ENCODE measurements around the gene SREBF2. TPM values are rescaled to one million over a fixed set of nuclear protein-coding genes. Genes with fewer than 3 reads are reported as not detected.

Gene SREBF2
- total RNA-seq, 2 experiments from 2014 or later: 92.4 to 95.7 TPM

GRCh38 chr22:41910050-41911000 lies 77.4 kb downstream of the SREBF2 start:
- peaks cover 34% of the 10 kb centered on the region for H3K27me3 Mint-ChIP-seq
- ChIA-PET POLR2A (no interaction called here), CTCF (interaction anchor here (0.9 to 1.7 kb wide), 2 partner anchors 31 kb away, joined by 3 read pairs; no protein-coding TSS in a partner anchor)
- H3K4me1 Mint-ChIP-seq: peaks cover 29% of the 10 kb centered on the region
- H3K27ac Mint-ChIP-seq: no peak overlapping the region
- H3K9me3 Mint-ChIP-seq: no peaks in the 10 kb centered on the region
- H3K36me3 Mint-ChIP-seq (ENCODE audit: low read depth): peaks cover 8% of the 10 kb centered on the region
- DNase-seq: peak; percentile 26
- H3K4me3 Mint-ChIP-seq: no peak overlapping the region

GRCh38 chr22:41911001-41911611 lies 78.2 kb downstream of the SREBF2 start:
- H3K36me3 Mint-ChIP-seq (ENCODE audit: low read depth): peaks cover 4% of the 10 kb centered on the region
- ChIA-PET CTCF (interaction anchor here (0.6 to 2.4 kb wide), 5 partner anchors 14 to 485 kb away, joined by 3 to 8 read pairs (median 3); no protein-coding TSS in a partner anchor), POLR2A (no interaction called here)
- no peak for DNase-seq
- no peak overlapping the region for H3K4me3 Mint-ChIP-seq
- no peak overlapping the region for H3K27ac Mint-ChIP-seq
- H3K4me1 Mint-ChIP-seq: peaks cover 34% of the 10 kb centered on the region
- no peaks in the 10 kb centered on the region for H3K9me3 Mint-ChIP-seq
- peaks cover 41% of the 10 kb centered on the region for H3K27me3 Mint-ChIP-seq

- ChIA-PET CTCF (interaction anchor here (0.8 to 2.4 kb wide), 4 partner anchors 9 to 215 kb away, joined by 3 to 8 read pairs (median 4); no protein-coding TSS in a partner anchor), POLR2A (no interaction called here)
- Mint-ChIP-seq H3K4me3 (no peak overlapping the region), H3K27ac (no peak overlapping the region), H3K9me3 (no peaks in the 10 kb centered on the region), H3K27me3 (peaks cover 54% of the 10 kb centered on the region), H3K4me1 (peaks cover 34% of the 10 kb centered on the region), H3K36me3 (ENCODE audit: low read depth) (peaks cover 2% of the 10 kb centered on the region)
- no peak for DNase-seq
Measured at GRCh38 chr22:41912338-41913039, 79.6 kb downstream of the SREBF2 start.

GRCh38 chr22:41913040-41913719 lies 80.3 kb downstream of the SREBF2 start:
- Mint-ChIP-seq H3K4me3 (no peak overlapping the region), H3K4me1 (peaks cover 32% of the 10 kb centered on the region)

GRCh38 chr22:41913842-41914534 lies 81.1 kb downstream of the SREBF2 start:
- H3K9me3 Mint-ChIP-seq: no peaks in the 10 kb centered on the region
- no peak overlapping the region for H3K4me3 Mint-ChIP-seq
- H3K27me3 Mint-ChIP-seq: peaks cover 59% of the 10 kb centered on the region
- no peak overlapping the region for H3K27ac Mint-ChIP-seq
- no peaks in the 10 kb centered on the region for H3K36me3 Mint-ChIP-seq (ENCODE audit: low read depth)
- peaks cover 28% of the 10 kb centered on the region for H3K4me1 Mint-ChIP-seq
- CTCF ChIA-PET: interaction anchor here (0.6 to 2.4 kb wide), 6 partner anchors 11 to 27 kb away, joined by 3 to 8 read pairs (median 3); partner anchors contain the start of gene TNFRSF13C
- no peak for DNase-seq
- POLR2A ChIA-PET: no interaction called here

More at GRCh38 chr22:41913040-41913719, 80.3 kb downstream of the SREBF2 start:
- no peaks in the 10 kb centered on the region for H3K9me3 Mint-ChIP-seq
- CTCF ChIA-PET: interaction anchor here (1.0 to 2.4 kb wide), 4 partner anchors 9 to 12 kb away, joined by 3 to 8 read pairs (median 4); no protein-coding TSS in a partner anchor
- no peak overlapping the region for H3K27ac Mint-ChIP-seq
- POLR2A ChIA-PET: no interaction called here
- peaks cover 2% of the 10 kb centered on the region for H3K36me3 Mint-ChIP-seq (ENCODE audit: low read depth)
- no peak for DNase-seq
- peaks cover 58% of the 10 kb centered on the region for H3K27me3 Mint-ChIP-seq

GRCh38 chr22:41914611-41915034 lies 81.7 kb downstream of the SREBF2 start:
- ChIA-PET POLR2A (no interaction called here), CTCF (interaction anchor here (0.6 to 1.1 kb wide), 3 partner anchors 11 to 26 kb away, joined by 3 to 6 read pairs (median 3); partner anchors contain the start of gene TNFRSF13C)
- Mint-ChIP-seq H3K27me3 (peaks cover 56% of the 10 kb centered on the region), H3K4me1 (peaks cover 27% of the 10 kb centered on the region), H3K9me3 (no peaks in the 10 kb centered on the region), H3K27ac (no peak overlapping the region), H3K36me3 (ENCODE audit: low read depth) (no peaks in the 10 kb centered on the region), H3K4me3 (no peak overlapping the region)
- DNase-seq: no peak

GRCh38 chr22:41915035-41915785 lies 82.3 kb downstream of the SREBF2 start, which contains the start of gene SHISA8:
TSS of gene SHISA8 (minus strand) at chr22:41915074. CDS start at chr22:41914667, 407 bp downstream.
- H3K4me1 Mint-ChIP-seq: peaks cover 27% of the 10 kb centered on the region
- H3K4me3 Mint-ChIP-seq: peak within 1 kb of the TSS; percentile 20
- no peaks in the 10 kb centered on the region for H3K36me3 Mint-ChIP-seq (ENCODE audit: low read depth)
- CTCF ChIA-PET: interaction anchor here (1.1 to 3.0 kb wide), 3 partner anchors 10 to 25 kb away, joined by 3 to 15 read pairs (median 6); partner anchors contain the start of gene TNFRSF13C
- H3K27ac Mint-ChIP-seq: no peak within 1 kb of the TSS
- peak; percentile 57 for DNase-seq
- H3K27me3 Mint-ChIP-seq: peaks cover 56% of the 10 kb centered on the region
- no peaks in the 10 kb centered on the region for H3K9me3 Mint-ChIP-seq
- POLR2A ChIA-PET: no interaction called here

GRCh38 chr22:41915786-41916493 lies 83.0 kb downstream of the SREBF2 start:
- peaks cover 59% of the 10 kb centered on the region for H3K27me3 Mint-ChIP-seq
- DNase-seq: no peak
- CTCF ChIA-PET: interaction anchor here (1.2 to 3.0 kb wide), 3 partner anchors 8 to 175 kb away, joined by 3 to 15 read pairs (median 5); partner anchors contain the start of gene TNFRSF13C
- H3K4me3 Mint-ChIP-seq: peak overlapping the region; percentile 20
- no peaks in the 10 kb centered on the region for H3K36me3 Mint-ChIP-seq (ENCODE audit: low read depth)
- no peaks in the 10 kb centered on the region for H3K9me3 Mint-ChIP-seq
- POLR2A ChIA-PET: interaction anchor here (0.6 kb wide), 1 partner anchor 872 kb away, joined by 13 read pairs; no protein-coding TSS in a partner anchor
- H3K4me1 Mint-ChIP-seq: peaks cover 29% of the 10 kb centered on the region
- peak overlapping the region; percentile 9 for H3K27ac Mint-ChIP-seq

- no peaks in the 10 kb centered on the region for H3K9me3 Mint-ChIP-seq
- CTCF ChIA-PET: interaction anchor here (1.1 to 3.0 kb wide), 5 partner anchors 9 to 174 kb away, joined by 3 to 15 read pairs (median 5); partner anchors contain the start of gene TNFRSF13C
- POLR2A ChIA-PET: interaction anchor here (0.6 kb wide), 1 partner anchor 871 kb away, joined by 13 read pairs; no protein-coding TSS in a partner anchor
- H3K27ac Mint-ChIP-seq: no peak overlapping the region
- H3K4me1 Mint-ChIP-seq: peaks cover 24% of the 10 kb centered on the region
- H3K4me3 Mint-ChIP-seq: no peak overlapping the region
- H3K27me3 Mint-ChIP-seq: peaks cover 51% of the 10 kb centered on the region
- no peak for DNase-seq
- no peaks in the 10 kb centered on the region for H3K36me3 Mint-ChIP-seq (ENCODE audit: low read depth)
Measured at GRCh38 chr22:41916745-41917358, 83.9 kb downstream of the SREBF2 start.

GRCh38 chr22:41917375-41917902 lies 84.5 kb downstream of the SREBF2 start:
- POLR2A ChIA-PET: no interaction called here
- DNase-seq: no peak
- Mint-ChIP-seq H3K9me3 (no peaks in the 10 kb centered on the region), H3K4me1 (peaks cover 23% of the 10 kb centered on the region), H3K4me3 (no peak overlapping the region), H3K36me3 (ENCODE audit: low read depth) (no peaks in the 10 kb centered on the region), H3K27me3 (peaks cover 46% of the 10 kb centered on the region), H3K27ac (no peak overlapping the region)
- CTCF ChIA-PET: interaction anchor here (0.5 to 3.0 kb wide), 7 partner anchors 9 to 174 kb away, joined by 3 to 15 read pairs (median 5); partner anchors contain the start of gene TNFRSF13C
